8988T (cell line): ENCODE results near the gene LINC00305.

Experiments used
- DNase-seq: peaks from one replicate; pipeline ENCODE4 v3.0.0; 2011

LINC00305 gene

GRCh38 chr18:64148988-64149387 lies at the start of gene LINC00305:
TSS of gene LINC00305 (minus strand) at chr18:64149088.
- DNase-seq: no peak

DNA sequence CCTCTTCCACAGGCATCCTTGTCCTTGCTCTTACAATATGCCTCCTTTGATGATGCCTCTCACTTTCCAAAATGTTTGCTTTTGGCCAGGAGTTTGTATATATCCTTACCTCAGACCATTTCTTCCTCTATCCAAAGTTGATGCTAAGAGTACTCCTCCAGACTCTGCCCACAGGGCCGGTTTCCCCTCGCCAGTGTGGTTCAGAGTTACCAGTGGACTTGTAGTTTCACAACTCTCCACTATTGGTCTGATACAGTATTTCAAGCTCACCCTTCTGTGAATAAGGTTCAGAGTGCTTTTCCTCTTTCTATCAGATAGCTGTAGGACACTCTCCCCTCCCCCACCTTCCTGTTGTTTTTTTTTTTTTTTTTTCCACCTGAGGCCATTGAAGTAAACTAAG lies 42.2 kb upstream of the LINC00305 start:
- no peak for DNase-seq

DNA sequence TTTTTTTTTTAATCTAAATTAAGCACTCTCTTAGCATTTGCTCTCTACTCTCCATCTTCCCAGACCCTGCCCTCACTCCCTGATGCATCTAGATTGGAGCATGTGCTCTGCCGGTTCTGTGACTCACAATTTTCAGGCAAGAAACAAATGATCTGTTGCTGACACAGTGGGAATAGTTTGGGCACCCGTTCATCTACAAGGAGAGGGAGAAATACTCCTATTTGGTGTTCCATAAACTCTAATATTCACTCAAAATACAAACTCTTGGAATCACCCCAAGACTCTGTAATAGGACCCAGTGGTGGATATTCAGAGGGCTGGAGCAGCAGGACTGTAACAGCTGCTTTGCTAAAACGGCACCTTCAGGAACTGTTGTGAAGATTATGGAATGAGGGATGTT lies 37.1 kb upstream of the LINC00305 start:
- no peak for DNase-seq

DNA sequence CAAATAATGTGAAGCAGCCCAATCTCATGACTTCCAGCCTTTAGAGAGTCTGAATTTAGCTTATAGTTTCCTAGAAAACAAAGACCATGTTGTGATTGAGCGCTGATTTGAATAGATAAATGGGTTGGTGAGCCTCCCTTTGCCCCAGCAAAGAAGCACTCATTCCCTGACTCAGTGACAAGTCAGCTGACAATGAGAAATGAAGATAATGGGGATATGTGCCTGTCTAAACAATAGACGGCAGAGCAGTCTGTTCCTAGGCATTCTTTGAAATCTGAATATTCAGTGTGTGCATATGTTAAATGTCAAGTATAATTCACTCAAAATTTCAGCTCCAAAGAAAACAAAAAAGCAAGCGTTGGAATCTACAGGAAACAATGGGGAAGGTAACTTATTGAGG lies 34.8 kb upstream of the LINC00305 start:
- no peak for DNase-seq

- DNase-seq: no peak
These were observed 31.7 kb upstream of the LINC00305 start for GRCh38 chr18:64180617-64181016.

- DNase-seq: no peak
These were observed 31.3 kb upstream of the LINC00305 start for GRCh38 chr18:64180171-64180570.

GRCh38 chr18:64179556-64180080 lies 30.7 kb upstream of the LINC00305 start:
- no peak for DNase-seq

DNA sequence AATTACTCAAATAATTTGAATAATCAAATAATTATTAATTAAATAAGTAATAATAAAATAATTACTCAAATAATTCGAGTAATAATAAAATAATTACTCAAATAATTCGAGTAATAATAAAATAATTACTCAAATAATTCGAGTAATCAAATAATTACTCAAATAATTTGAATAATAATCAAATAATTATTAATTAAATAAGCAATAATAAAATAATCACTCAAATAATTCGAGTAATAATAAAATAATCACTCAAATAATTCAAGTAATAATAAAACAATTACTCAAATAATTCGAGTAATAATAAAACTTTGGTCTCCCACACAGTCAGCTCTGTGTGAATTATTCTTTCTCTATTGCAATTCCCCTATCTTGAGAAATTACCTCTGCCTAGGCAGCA lies 30.0 kb upstream of the LINC00305 start:
- no peak for DNase-seq

- no peak for DNase-seq
These were observed 26.5 kb upstream of the LINC00305 start for GRCh38 chr18:64175432-64175831.

DNA sequence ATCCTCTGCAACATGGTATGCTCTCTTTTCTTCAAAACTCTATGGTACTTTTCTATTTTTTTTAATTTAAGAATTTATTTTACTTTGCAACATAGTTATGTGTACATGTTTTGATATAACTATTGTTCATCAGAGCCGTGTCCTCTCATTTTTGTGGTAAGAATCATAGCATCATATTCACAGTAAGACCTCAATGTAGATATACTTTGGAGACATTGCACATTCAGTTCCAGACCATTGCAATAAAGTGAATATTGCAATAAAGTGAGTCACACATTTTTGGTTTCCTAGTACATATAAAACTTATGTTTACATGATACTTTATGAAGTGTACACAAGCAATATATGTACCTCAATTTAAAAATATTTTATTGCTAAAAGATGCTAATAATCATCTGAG lies 22.7 kb upstream of the LINC00305 start:
- DNase-seq: no peak

- no peak for DNase-seq
These were observed 18.6 kb upstream of the LINC00305 start for GRCh38 chr18:64167408-64167925.

DNA sequence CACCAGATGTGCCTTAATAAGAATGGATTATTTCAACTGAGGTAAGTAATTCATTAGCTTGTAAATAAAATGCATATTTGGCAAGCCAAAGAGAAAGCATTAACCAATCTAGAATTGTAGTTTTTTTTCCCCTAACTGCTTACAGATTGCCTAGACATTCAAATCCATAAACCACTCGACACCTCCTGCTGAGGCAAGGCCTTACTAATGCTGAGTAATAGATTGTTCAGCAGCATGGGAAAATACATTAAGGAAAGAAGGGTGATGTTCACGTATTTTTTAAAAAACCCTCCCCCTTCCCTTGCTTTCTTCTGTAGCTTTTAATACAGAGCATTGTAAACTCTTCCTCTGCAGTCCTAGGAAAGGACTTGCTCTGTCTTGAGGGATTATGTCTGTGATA lies 17.0 kb upstream of the LINC00305 start:
- no peak for DNase-seq

- DNase-seq: no peak
These were observed 16.0 kb upstream of the LINC00305 start for GRCh38 chr18:64164883-64165282.

- DNase-seq: no peak
These were observed 1.1 kb upstream of the LINC00305 start for GRCh38 chr18:64149916-64150438.

GRCh38 chr18:64142904-64143303 lies 6.0 kb downstream of the LINC00305 start:
- DNase-seq: no peak

GRCh38 chr18:64137914-64138313 lies 11.0 kb downstream of the LINC00305 start:
- no peak for DNase-seq

DNA sequence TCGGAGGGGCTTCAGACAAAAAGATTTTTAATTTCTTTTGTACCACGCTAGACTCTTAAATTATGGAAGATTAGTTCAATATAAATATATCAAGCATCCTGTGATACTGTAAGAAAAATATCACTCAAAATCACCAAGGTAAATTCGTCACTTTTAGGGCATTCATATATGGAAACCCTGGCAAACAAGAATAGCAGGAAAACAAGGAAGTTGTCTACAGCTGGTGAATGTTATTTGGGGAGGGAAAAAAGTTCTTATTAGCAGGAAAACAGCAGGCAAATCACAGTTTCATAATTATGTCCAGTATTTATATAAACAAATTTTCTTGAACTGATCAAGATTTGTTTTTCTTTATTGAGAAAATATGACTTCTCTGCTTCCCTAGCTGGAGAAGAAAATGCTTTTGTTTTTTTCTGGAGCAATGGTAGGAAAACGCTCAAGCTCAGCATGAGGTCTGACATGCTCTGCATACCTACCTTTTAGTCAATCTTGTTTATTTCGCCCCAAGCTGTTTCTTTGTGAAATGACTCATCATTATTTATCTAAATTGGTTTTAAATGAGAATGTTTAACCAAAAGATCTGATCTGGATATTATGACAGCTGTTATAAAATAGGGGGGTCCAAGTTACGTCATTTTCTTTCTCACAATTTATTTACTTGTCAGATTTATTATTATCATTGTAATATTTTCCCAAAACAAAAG lies 14.7 kb downstream of the LINC00305 start:
- no peak for DNase-seq

DNA sequence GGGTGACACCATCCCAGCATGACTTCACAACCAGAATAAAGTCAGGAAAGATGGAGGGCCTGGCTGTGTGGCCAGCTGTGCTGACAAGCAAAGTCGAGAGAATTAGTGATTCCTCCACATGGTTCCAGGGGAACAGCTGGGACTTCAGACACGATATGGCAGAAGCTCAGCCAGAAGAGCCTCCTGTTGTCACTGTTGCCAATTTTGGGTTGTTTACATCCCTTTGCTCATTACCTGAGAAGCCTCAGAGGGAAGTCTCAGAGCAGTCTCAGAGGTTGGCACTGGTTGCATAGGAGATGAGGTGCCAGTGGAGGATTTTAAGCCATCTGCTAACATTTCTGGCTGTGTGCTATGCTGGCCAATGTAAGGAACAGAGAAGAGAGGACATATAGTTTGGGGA lies 16.0 kb downstream of the LINC00305 start:
- DNase-seq: no peak

GRCh38 chr18:64131314-64131713 lies 17.6 kb downstream of the LINC00305 start:
- no peak for DNase-seq

DNA sequence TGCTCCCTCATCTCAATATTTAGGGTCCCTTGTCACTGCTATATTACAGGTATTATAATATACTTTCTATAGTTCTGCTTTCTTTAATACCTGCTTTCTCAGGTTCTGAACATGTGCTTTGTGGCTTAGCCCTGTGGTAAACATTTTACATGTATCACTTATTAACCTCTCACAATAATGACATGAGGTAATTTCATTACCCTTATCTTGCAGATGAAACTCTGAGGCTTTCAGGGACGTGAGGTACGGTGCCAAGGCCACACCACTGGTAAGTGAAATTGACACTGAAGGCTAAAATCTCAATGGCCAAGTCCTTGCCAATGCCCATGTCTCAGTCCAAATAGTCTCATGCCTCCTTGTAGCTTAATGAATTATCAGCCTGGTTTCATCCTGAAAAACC lies 21.7 kb downstream of the LINC00305 start:
- DNase-seq: no peak

GRCh38 chr18:64119916-64120315 lies 29.0 kb downstream of the LINC00305 start:
- DNase-seq: no peak

GRCh38 chr18:64118406-64118805 lies 30.5 kb downstream of the LINC00305 start:
- DNase-seq: no peak

GRCh38 chr18:64116571-64117175 lies 32.2 kb downstream of the LINC00305 start:
- no peak for DNase-seq

DNA sequence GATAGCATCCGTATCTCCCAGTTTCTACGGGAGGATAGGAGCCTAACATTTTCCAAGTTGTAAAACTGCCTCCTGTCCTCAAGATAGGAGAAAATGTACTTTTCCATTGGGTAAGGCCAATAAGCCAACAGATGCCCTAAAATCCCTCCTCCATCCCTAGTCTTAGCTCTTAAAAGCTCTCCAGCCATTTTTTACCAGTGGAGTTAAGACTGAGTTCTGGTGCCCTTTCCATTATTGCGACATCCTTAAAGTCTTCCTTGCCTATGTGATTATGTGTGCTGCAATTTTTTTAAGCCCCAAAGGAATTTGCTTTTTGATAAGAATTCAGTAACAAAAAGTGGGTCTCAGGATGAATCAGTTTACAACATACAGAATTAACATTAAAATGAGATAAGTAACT lies 33.0 kb downstream of the LINC00305 start:
- no peak for DNase-seq
